ENCODE results near the gene CPLANE2.
"Not testable (repeated sequence)": the region's sequence is repeated elsewhere in the genome, so short reads cannot be mapped to it uniquely, and the experiment has no call there.

CPLANE2 gene

DNA sequence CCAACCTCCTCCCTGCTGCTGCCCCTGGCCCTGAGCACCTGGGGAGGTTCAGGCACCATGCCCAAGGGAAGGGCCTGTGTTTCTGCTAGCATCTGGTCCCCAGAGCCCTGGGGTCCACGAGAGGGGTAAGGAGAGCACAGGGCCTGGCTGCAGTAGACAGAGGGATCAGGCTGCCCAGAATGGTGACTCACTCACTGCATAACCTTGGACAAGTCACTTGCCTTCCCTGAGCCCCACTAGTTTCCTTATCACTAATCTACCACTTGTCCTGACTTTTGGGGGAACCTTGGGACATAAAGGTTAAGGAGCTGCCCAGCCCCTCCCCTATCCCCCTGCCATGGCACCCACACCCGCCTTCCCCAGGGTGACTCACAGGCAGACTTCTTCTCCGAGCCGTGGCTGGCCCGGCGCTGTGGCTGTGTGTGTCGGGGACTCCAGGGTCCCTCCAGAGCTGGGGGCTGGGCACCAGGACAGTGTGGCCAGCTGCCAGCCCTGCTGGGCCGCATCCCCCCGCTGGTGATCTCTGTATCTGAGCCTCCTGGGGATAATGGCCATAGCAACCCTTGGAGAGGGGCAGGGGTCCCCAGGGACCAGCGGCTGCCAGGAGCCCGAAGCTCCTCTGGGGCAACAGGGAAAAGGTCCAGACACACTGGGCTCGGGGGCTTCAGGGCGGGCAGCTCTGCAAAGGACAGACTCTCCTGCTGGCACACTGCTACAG, 28.6 kb downstream of the CPLANE2 start:
- DNase-seq: no peak

DNA sequence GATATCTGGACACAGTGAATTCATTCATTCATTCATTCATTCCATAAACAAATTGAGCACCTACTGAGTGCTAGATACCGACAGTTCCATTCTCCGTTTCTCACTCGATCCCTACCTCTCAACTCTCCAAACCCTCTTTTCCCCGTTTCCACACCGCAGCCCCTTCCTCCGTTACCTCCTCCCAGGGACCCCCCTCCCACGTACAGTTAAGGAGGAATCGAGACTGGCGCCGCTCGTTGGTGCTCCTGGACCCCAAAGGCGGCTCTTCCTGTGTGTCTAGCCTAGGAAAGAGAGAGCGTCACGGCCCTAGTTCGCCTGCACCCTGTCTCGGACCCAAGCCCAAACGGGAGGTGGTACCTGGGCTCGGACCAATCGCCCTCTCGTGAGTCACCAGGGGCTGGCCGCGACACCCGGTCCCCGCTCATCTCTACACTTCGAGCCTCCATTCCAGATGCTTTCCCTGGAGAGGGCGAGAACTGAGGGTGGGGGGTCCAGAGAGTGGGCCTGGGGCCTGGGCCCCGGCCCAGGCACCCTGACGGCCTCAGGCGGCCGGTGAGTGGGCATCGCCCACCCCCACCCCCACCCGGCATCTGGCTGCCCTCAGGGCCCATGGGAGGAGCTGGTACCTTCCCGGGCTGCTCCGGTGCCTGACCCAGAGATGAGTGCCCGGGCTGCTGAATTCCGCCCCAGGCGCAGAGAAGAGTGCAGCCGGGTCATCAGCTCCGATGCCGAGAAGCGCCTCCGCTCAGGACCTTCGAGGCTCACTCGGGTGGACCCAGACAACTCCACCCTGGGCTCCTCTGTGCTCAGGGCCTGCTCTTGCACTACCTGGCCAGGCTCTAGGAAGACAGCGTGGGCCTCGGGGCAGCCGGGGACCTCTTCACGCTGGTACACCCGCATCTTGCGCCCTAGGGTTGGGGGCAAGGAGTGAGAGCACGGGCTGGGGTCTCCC, 29.4 kb downstream of the CPLANE2 start:
- no peak for DNase-seq

DNA sequence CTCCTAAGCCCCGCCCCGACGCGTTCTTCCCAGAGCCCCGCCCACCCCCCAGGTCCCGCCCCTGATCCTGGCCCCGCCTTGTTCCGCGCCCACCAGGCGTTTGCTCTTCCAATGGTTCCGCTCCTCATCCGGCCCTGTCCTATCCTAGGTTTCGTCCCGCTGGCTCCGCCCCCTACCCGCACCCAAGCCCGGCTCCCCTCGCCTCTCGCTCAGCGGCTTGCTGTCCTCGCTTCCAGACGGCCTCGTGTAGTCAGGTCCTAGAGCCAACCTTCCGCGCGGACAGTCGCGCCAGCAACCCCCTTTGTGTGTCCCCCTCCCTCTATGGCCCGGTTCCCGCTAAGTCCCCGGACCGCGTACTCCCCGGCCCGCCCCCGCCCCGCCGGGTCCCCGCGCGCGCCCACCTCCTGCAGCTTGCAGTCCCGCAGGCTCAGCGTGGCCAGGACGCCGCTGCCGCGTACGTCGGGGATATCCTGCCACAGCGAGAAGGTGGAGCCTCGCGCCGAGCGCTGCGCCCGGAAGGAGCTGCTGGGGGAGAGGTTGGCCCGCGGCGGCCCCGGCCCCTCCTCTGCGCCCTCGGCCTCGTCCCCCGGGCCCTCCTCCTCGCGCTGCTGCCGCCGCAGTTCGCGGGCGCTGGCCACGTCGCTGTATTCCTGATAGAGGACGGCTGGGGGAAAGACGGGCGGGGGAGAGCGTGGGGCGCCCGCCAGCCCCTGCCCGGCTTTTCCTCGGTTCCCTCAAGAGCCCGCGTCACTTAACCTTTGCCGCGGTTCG, 30.3 kb downstream of the CPLANE2 start:
- DNase-seq: peak; percentile 98

DNA sequence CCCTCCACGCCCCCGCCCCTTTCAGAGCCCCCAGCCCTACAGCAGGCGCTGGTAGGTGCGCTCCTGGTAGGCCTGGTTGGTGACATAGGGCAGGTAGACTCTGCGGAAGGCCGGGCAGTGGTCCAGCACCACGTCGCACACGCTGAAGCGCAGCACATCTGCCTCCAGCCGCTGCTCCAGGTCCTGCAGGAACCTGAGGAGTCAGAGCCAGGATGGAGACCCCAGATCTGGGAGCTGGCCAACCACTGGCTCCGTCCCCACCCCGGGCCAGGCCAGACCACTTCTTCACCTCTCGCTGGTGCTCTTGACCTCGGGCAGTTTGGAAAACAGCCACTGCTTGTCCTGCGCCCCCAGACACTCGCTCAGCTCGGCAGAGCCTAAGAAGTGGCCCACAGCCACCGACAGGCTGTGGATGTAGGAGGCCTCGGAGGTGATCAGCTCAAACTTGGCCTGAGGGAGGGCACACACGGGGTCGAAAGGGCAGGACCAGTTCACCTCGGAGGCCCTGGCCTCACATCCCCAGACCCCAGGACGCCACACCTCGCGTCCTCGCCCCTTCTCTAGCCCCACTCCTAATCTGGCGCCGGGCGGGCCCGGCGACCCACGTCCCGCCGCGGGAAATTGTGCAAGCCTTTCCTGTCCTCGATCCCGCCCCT, 31.0 kb downstream of the CPLANE2 start:
- DNase-seq: peak; percentile 61

DNA sequence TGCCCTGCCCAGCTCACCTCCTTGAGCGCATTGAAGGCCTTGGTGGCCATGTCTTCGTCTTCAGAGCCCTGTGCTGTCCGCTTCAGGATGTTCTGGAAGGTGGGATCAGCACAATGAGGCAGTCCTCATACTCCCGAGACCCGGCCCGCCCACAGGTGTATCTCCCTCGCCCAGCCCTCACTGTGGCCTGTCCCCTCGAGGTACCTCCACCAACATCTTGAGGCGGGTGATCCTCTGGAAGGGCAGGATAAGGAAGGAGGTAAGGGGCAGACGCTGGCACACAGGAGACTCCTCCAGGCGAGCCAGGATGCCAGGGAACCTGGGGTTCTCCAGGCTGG, 31.7 kb downstream of the CPLANE2 start:
- no peak for DNase-seq

DNA sequence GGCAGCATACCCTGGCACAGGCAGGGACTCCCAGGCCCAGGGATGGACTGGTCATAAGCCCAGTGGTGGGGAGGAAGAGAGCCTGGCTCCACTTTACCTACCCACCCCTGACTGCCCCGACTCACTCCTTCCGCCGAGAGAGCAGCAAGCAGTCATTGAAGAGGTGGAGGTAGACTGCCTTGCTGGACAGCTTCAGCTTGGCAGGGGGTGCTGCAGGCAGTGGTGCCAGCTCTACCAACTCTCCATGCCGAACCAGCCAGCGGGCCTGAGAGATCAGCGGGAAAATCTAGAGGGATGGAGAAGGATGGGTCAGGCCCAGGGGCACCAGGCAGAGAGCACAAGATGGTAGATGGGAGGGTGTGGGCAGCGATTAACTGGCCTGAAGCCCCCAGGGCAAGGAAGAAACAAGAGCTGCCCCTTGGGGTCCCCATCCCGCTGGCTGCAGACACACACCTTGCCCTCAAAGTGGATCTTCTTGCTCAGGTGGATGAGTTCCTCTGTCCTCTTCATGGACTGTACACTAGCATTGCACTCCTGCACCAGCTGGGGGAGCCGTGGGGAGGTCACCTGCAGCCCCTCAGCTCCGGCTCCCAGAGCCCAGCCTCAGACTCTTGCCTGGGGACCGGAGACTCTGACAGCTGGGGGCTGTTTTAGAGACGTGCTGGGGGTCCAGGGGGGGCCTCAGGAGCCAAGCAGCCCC, 32.2 kb downstream of the CPLANE2 start:
- DNase-seq: no peak

DNA sequence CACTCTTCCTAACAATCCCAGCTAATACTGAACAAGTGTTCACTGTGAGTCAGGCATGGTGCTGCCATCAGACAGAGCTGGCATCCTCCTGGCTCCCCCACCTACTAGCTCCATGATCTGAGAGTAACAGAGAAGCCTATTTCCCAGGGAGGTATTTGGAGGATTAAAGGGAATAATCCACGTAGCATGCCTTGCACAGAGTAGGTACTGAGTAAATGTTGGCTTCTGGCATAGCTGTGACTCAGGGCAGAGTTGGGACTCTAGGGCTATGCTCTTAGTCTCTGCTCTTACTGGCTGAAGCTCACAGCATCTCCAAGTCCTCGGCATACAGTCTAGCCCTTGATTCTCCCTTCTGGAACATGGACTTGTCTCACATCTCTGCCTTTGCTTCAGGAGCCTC, 32.8 kb downstream of the CPLANE2 start:
- DNase-seq: no peak

DNA sequence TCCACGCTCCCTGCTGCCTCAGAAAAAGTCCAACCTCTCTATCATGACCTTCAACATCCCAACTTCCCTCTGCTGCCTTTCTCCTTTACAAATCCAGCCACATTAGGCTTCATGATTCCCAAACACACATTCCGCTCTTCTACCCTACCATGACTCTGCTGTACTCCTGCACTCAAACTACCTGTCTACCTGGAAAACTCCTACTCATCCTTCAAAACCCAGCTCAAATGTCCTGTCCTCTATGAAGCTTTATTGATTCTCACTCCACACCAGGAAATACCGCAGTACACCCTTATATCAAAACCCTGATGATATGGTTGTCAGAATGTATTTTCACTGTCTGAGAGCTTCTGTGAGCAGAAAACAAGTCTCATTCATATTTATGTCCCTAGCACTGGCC, 33.4 kb downstream of the CPLANE2 start:
- no peak for DNase-seq

DNA sequence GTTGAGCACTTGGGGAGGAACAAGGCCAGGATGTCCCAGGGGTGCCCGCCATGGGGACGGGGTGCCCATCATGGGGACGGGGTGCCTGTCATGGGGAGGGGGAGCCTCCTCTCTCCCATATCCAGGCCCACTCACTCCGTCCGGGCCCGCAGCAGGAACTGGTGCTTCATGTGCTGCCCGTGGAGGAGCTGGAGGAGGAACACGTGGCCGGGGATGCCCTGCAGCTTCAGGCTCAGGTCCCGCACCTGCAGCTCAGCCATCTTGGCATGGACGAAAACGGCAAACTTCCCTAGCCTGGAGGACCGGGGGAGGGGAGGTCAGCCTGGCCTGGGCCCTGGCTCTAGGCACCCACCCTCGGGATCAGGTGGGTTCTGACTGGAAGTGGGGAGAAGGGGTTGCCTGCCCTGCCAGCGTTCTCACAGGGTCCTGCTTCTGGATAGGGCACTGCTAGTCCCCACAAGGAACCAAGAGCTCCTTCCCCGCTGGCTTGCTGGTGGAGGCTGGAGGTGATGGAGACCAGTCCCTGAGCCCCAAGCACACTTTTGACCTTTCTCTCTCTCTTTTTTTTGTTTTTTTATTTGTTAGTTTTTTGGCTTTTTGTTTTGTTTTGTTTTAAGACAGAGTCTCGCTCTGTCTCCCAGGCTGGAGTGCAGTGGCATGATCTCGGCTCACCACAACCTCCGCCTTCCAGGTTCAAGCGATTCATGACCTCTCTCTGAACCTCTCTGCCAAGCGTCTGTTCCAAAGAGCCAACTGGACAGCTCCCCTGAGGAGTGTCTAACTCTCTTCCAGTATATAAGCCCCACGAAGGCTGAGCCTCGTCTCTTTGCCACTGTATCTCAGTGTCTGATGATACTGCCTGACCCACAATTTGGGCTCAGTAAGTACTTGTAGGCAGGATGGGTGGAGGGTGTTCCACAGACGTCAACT, 34.4 kb downstream of the CPLANE2 start:
- no peak for DNase-seq

DNA sequence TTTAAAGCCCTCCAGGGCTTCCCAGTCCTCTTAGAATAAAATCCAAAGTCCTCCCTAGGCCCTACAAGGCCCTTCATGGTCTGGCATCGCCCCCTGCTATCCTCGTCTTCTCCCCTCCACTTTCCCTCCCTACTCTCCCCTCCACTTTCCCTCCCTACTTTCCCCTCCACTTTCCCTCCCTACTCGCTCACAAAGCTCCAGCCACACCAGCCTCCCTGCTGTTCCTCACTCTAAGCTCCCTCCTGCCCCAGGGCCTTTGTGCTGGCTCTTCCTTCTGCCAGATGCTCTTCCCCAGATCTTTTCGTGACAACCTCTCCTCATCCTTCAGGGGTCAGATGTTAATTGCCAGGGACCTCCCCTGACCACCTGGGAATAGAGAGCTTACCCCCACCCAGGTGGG, 37.3 kb downstream of the CPLANE2 start:
- no peak for DNase-seq

DNA sequence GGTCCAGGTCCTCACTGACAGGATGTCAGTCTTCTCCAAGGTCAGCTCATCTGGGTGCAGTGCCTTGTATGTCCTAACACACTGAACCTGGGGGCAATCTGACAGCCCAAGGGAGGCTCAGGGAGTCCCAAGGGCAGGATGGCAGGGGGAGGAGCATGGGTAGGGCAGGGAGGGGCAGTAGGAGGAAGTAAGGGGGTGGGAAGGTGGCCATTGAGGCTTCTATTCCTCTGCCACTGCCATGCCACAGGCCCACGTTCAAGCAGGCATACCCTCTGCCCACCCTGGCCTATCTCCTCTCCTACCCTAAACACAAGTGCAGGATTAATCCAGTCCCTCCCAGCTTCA, 37.9 kb downstream of the CPLANE2 start:
- no peak for DNase-seq

DNA sequence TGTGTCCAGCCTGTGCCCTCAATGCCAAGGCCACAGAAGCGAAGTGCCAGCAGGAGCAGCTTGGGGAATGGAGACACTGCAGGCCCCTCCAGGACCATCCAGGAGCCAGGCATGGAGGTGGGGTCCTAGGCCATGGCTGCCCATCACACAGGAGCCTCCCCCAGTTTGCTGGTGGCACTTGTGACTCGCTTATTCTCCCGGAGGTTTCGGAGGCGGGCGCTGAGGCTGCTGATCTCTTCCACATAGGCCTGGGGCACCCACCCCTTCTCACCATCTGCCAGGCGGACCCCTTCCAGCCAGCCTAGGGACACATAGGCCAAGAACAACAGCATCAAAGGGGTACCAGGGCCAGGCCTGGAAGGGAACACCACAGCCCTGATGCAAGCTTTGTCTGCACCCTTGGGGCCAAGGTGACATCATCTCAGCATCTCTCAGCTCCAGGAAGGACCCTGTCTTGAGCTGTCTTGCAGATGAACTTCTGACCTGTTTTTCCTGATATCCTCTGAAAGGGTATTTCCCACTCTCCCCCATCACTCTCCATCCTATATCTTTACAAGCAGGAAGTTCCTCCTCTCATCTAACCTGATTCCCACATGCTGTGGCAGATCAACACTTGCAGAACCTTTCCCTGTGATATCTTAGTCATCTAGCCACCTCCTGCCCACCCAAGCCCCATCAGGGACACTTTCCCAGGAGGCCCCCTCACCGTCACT, 38.4 kb downstream of the CPLANE2 start:
- DNase-seq: no peak

DNA sequence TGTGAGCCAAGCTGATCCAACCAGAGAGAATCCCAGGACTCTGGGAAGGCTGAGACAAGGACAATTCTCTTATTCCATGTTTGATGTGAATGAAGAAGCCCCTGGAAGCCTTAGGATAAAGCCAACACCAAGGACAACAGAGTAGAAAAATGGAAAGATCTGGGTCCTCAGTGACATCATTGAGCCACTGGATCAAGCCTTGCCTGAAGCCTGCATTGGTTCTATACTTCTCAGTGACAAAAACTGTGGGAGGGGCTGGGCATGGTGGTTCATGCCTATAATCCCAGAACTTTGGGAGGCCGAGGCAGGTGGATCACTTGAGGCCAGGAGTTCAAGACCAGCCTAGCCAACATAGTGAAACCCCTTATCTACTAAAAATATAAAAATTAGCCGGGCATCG, 40.1 kb downstream of the CPLANE2 start:
- no peak for DNase-seq

DNA sequence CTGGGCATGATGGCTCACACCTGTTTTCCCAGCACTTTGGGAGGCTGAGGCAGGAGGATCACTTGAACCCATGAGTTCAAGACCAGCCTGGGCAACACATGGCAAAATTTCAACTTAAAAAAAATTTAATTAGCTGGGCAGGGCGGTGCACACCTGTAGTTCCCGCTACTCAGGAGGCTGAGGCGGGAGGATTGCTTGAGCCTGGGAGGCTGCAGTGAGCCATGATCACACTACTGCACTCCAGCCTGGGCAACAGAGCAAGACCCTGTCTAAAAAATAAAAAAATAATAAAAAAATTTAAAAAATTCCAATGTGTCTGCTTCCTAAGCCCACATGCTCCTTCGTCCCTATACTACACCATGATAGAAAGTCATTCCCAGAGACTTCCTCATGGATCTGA, 40.8 kb downstream of the CPLANE2 start:
- DNase-seq: not testable (repeated sequence)

DNA sequence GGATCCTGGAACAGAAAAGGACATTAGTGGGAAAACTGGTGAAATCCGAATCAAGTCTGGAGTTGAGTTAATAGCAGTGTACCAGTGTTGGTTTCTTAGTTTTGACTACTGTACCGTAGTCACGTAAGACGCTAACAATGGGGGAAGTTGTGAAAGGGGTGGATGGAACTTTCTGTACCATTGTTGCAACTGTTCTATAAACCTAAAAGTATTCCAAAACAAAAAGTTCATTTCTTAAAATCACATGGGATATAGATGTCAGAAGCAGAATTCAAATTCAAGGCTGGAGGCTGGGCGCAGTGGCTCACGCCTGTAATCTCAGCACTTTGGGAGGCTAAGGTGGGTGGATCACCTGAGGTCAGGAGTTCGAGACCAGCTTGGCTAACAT, 41.5 kb downstream of the CPLANE2 start:
- no peak for DNase-seq

DNA sequence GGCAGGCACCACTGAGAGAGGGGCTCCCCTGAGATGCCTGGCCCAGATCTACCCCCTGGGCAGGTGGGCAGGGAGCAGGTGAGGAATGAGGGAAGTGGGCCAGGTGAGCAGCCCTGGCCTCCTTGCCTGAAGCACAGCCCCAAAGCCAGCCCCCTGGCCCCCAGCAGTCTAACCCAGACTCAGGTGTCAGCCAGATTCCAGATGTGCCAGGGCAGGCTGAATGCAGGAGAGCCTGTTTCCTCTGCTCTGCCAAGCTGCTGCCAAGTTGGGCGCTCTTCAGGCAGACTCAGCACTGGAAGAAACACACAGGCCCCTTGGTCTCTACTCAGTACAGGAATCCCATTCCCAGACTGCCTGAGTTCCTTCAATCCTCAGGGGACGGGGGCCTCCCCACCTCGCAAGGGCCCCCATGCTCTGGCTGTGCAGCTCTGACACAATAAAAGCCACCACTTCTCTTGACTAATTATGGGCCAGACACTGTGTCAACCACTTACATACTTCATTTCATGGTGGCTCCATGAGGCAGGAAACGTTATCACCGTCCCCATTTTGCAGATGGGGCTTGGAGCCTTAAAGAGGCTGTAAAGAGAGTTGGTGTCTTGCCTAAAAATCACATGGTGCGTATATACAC, 45.0 kb downstream of the CPLANE2 start:
- DNase-seq: no peak

DNA sequence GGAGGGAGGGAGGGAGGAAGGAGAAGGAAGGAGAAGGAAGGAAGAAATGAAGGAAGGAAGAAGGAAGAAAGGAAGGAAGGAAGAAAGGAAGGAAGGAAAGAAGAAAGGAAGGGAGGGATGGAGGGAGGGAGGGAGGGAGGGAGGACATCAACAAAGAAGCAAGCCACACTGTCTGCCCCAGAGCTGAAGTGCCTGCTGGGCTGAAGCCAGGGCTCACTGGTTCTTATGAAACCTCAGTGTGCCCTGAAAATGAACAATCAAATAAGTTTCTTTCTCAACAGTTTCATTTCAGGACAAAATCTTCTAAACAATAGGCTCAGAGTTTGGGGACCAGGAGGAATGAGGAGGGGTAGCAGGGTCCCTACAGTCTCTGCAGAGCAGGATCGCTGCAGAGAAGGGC, 45.7 kb downstream of the CPLANE2 start:
- no peak for DNase-seq

DNA sequence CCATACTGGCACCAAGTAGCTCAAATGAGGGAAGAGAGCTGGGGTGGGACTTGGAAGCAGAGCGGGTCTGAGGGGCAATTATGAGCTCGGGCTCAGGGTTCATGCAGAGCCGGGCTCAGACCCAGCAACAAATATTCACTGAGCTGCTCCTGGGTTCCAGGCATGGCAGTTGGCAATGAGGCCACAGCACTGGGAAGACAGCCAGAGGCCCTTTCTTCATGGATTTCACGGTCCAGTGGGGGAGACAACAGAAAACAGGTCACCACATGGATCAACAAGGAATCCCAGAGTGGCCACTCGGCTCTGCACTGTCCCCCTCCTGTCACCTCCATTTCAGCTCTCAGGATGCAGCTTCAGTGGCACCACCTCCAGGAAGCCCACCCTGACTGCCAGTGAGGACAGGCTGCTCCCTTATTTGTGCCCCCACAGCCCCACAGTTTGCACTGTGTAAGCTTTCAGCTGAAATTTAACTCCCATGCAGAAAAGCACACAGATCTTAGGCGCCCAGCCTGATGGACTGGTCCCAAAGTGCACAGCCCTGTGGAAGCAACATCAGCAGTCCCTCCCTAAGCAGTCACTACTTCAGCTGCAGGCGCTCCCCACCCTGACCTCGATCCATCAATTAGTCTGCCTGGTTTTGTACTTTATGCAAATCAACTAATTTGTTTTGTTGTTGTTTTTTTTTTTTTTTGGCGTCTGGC, 46.9 kb downstream of the CPLANE2 start:
- DNase-seq: no peak

DNA sequence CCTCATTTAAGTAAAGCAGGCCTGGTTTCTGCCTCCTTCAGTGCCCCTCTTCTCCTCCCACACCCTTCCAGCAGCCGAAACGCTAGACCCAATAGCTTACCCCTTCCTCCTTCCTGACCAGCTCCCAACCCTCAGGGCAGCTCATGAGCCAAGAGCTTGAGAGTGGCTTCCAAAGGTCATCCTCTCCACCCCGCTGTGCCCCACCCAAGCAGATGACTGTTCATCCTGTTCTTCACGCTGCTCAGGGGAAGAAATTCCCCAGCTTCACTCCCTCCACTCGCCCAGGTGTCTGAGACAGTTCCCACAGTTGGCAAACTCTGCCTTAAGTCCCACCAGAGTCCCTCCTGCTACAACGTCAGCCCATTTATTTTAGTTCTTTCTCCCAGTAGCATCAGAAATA, 48.0 kb downstream of the CPLANE2 start:
- peak; percentile 68 for DNase-seq

Measured in right hindlimb (tissue), 1 donor.